Pons (tissue), 1 donor: Measurements from ENCODE around the gene COL11A1.
A peak's percentile ranks its signal among the peaks of the same experiment; 100 is the strongest.

Experiments
- DNase-seq: peaks from one replicate; pipeline ENCODE4 v3.0.0-alpha.2; 2016; ENCODE audit warnings: low spot score

Gene COL11A1

GRCh38 chr1:102901996-102902395 lies 206.3 kb downstream of the COL11A1 start:
- DNase-seq = no peak

- no peak for DNase-seq
These were observed 208.4 kb downstream of the COL11A1 start for GRCh38 chr1:102899935-102900334.

- DNase-seq = no peak
These were observed 210.8 kb downstream of the COL11A1 start for GRCh38 chr1:102897557-102897956.

- no peak for DNase-seq
These were observed 211.6 kb downstream of the COL11A1 start for GRCh38 chr1:102896771-102897170.

GRCh38 chr1:102896286-102896685 lies 212.0 kb downstream of the COL11A1 start:
- DNase-seq = no peak

GRCh38 chr1:102891868-102892625 lies 216.3 kb downstream of the COL11A1 start:
- no peak for DNase-seq

- DNase-seq = no peak
These were observed 221.7 kb downstream of the COL11A1 start for GRCh38 chr1:102886638-102887037.

- no peak for DNase-seq
These were observed 224.1 kb downstream of the COL11A1 start for GRCh38 chr1:102884238-102884637.

GRCh38 chr1:102879439-102879993 lies 228.8 kb downstream of the COL11A1 start:
- no peak for DNase-seq

- no peak for DNase-seq
These were observed 232.6 kb downstream of the COL11A1 start for GRCh38 chr1:102875756-102876155.

- DNase-seq = no peak
These were observed 235.8 kb downstream of the COL11A1 start for GRCh38 chr1:102872526-102872925.

- DNase-seq = no peak
These were observed 236.2 kb downstream of the COL11A1 start for GRCh38 chr1:102872097-102872496.

- no peak for DNase-seq
These were observed 244.6 kb downstream of the COL11A1 start for GRCh38 chr1:102863704-102864103.

GRCh38 chr1:102861247-102861646 lies 247.1 kb downstream of the COL11A1 start:
- no peak for DNase-seq

- no peak for DNase-seq
These were observed 249.6 kb downstream of the COL11A1 start for GRCh38 chr1:102858695-102859094.

GRCh38 chr1:102857251-102857650 lies 251.1 kb downstream of the COL11A1 start:
- DNase-seq = no peak

GRCh38 chr1:102853701-102854187 lies 254.6 kb downstream of the COL11A1 start:
- no peak for DNase-seq

GRCh38 chr1:102853136-102853535 lies 255.2 kb downstream of the COL11A1 start:
- DNase-seq = no peak

- peak; percentile 20 for DNase-seq
These were observed 255.7 kb downstream of the COL11A1 start for GRCh38 chr1:102852613-102853012.

GRCh38 chr1:102851616-102852015 lies 256.7 kb downstream of the COL11A1 start:
- no peak for DNase-seq

GRCh38 chr1:102842606-102843005 lies 265.7 kb downstream of the COL11A1 start:
- DNase-seq = no peak

GRCh38 chr1:102840741-102841140 lies 267.6 kb downstream of the COL11A1 start:
- DNase-seq = no peak

GRCh38 chr1:102838016-102838415 lies 270.3 kb downstream of the COL11A1 start:
- DNase-seq = no peak

- DNase-seq = no peak
These were observed 270.8 kb downstream of the COL11A1 start for GRCh38 chr1:102837551-102837950.
